GM12892 (cell line): ENCODE data around the gene NR3C2.
"Not testable (repeated sequence)": the region's sequence is repeated elsewhere in the genome, so short reads cannot be mapped to it uniquely, and the experiment has no call there.

Source experiments
- DNase-seq: peaks from one replicate; pipeline ENCODE4 v3.0.0; 2011; ENCODE audit not compliant: insufficient read length
- FAIRE-seq: peaks from 2 replicates; lab custom pipeline; 2011; peaks lifted over from hg19 to GRCh38; lab: Jason Lieb, UNC
- POLR2A ChIP-seq: IDR thresholded peaks from 2 replicates; pipeline ENCODE4 v1.6.1; 2011; ENCODE audit warnings: low read depth, low read length, control low read depth
- POLR2AphosphoS5 ChIP-seq: IDR thresholded peaks from 2 replicates; pipeline ENCODE4 v1.6.1; 2011; ENCODE audit warnings: low read depth, low read length, control low read depth
- TAF1 ChIP-seq: IDR thresholded peaks from 2 replicates; pipeline ENCODE4 v1.6.1; 2011; ENCODE audit warnings: low read depth, mild to moderate bottlenecking, control low read depth, low read length, borderline replicate concordance

NR3C2 gene

GRCh38 chr4:148192526-148192925, 249.7 kb downstream of the NR3C2 start:
- no peak for DNase-seq
- no peak for TF ChIP-seq TAF1
- no peak for TF ChIP-seq POLR2A
- no peak for TF ChIP-seq POLR2AphosphoS5
- FAIRE-seq: no peak

GRCh38 chr4:148187454-148188222, 254.6 kb downstream of the NR3C2 start:
- FAIRE-seq, DNase-seq: not testable (repeated sequence)

GRCh38 chr4:148184922-148185321, 257.3 kb downstream of the NR3C2 start:
- DNase-seq (no peak), FAIRE-seq (no peak)
- TF ChIP-seq POLR2AphosphoS5: no peak
- no peak for TF ChIP-seq TAF1
- TF ChIP-seq POLR2A: no peak

GRCh38 chr4:148182230-148182911, 259.8 kb downstream of the NR3C2 start:
- DNase-seq (no peak), FAIRE-seq (no peak)
- TF ChIP-seq TAF1: no peak

- FAIRE-seq: no peak
- DNase-seq: no peak
- TF ChIP-seq POLR2A (no peak), TAF1 (no peak), POLR2AphosphoS5 (no peak)
These were observed 268.7 kb downstream of the NR3C2 start for GRCh38 chr4:148173397-148174017.

- FAIRE-seq (no peak), DNase-seq (no peak)
- no peak for TF ChIP-seq POLR2AphosphoS5
- no peak for TF ChIP-seq TAF1
- no peak for TF ChIP-seq POLR2A
These were observed 270.6 kb downstream of the NR3C2 start for GRCh38 chr4:148171596-148171995.

- TF ChIP-seq TAF1 (no peak), POLR2A (no peak), POLR2AphosphoS5 (no peak)
- DNase-seq: no peak
- FAIRE-seq: no peak
These were observed 271.5 kb downstream of the NR3C2 start for GRCh38 chr4:148170408-148171365.

GRCh38 chr4:148166132-148166591, 276.1 kb downstream of the NR3C2 start:
- FAIRE-seq: no peak
- DNase-seq: no peak
- TF ChIP-seq TAF1: no peak
- TF ChIP-seq POLR2AphosphoS5: no peak
- no peak for TF ChIP-seq POLR2A

- TF ChIP-seq TAF1 (no peak), POLR2A (no peak), POLR2AphosphoS5 (no peak)
- DNase-seq (no peak), FAIRE-seq (peak; percentile 68)
These were observed 277.7 kb downstream of the NR3C2 start for GRCh38 chr4:148164557-148164956.

GRCh38 chr4:148162991-148163390, 279.2 kb downstream of the NR3C2 start:
- no peak for TF ChIP-seq TAF1
- no peak for TF ChIP-seq POLR2A
- TF ChIP-seq POLR2AphosphoS5: no peak
- DNase-seq (no peak), FAIRE-seq (no peak)

- no peak for FAIRE-seq
- TF ChIP-seq TAF1: no peak
- no peak for TF ChIP-seq POLR2AphosphoS5
- TF ChIP-seq POLR2A: no peak
- DNase-seq: no peak
These were observed 279.7 kb downstream of the NR3C2 start for GRCh38 chr4:148162519-148162918.
